K562 (cell line): ENCODE data around the gene L3MBTL1. TPM values are rescaled to one million over a fixed set of nuclear protein-coding genes. Genes with fewer than 3 reads are reported as not detected.

ENCODE experiments used
- ATAC-seq: fragments of 200-7000 bp; cut with Tn5 transposase; 3 replicates; pipeline ENCODE4 v1.9.1; 2020; ENCODE audit warnings: moderate library complexity
- BruUV-seq: library from RNA; stranded (reverse); fragments of 400-500 nt; replicated peaks from 2 replicates; lab custom pipeline; 2021; lab: Mats Ljungman, UMichigan
- CTCF ChIA-PET: fragments of 300-600 bp; formaldehyde crosslinking; extraction: SDS; loops from one replicate; lab custom pipeline; 2021; ENCODE audit warnings: low intra/inter-chr PET ratio; lab: Yijun Ruan, JAX
- POLR2A ChIA-PET: fragments of 300-600, 350-650 bp; sonication (Branson Sonifier 250); formaldehyde crosslinking; extraction: SDS; loops from one replicate; lab custom pipeline; 2021; ENCODE audit warnings: antibody characterized with exemption, inconsistent platforms; lab: Yijun Ruan, JAX
- DNase-seq, 4 experiments: peaks; one replicate each; pipeline versions ENCODE4 v3.0.0 to v3.0.0-alpha.2; 2011 to 2018; ENCODE audit warnings: low spot score in 3 of 4, mixed read lengths in 3 of 4; ENCODE audit errors: extremely low read depth in 1 of 4
- FAIRE-seq: peaks from 2 replicates; lab custom pipeline; 2011; peaks lifted over from hg19 to GRCh38; lab: Jason Lieb, UNC
- H2AFZ ChIP-seq: 2 replicates; pipeline ENCODE4 v1.6.0; 2011; ENCODE audit warnings: low read depth, low read length, control low read depth, inconsistent platforms
- H3K27ac ChIP-seq: fragments of 200-600 bp; 3 replicates; pipeline ENCODE4 v1.8.0; 2011; ENCODE audit warnings: low read depth, mild to moderate bottlenecking, control low read depth, inconsistent platforms, low read length, moderate library complexity, mixed read lengths; ENCODE audit errors: extremely low read depth
- H3K27me3 ChIP-seq, 2 experiments: fragments of 300-600 bp in 1 of 2; 2 replicates in 1 of 2; 3 replicates in 1 of 2; pipeline versions ENCODE4 v1.6.0 to v1.8.0; 2011; ENCODE audit warnings: inconsistent platforms in 2 of 2, low read length in 2 of 2, mild to moderate bottlenecking in 1 of 2, mixed read lengths in 1 of 2, moderate library complexity in 1 of 2; ENCODE audit not compliant: control insufficient read depth in 2 of 2, insufficient read depth in 2 of 2
- H3K36me3 ChIP-seq: fragments of 300-600 bp; 3 replicates; pipeline ENCODE4 v1.8.0; 2011; ENCODE audit warnings: mild to moderate bottlenecking, low read length, inconsistent platforms; ENCODE audit not compliant: control insufficient read depth, insufficient read depth
- H3K4me1 ChIP-seq, 2 experiments: fragments of 200-600 bp in 1 of 2; replicated peaks in 1 of 2; 2 replicates in 1 of 2; 3 replicates in 1 of 2; pipeline versions ENCODE4 v1.5.1 to v1.8.0; 2011; ENCODE audit warnings: inconsistent platforms in 2 of 2, low read length in 2 of 2, mild to moderate bottlenecking in 1 of 2, mixed read lengths in 1 of 2, moderate library complexity in 1 of 2; ENCODE audit not compliant: control insufficient read depth in 2 of 2, insufficient read depth in 2 of 2
- H3K4me2 ChIP-seq: 2 replicates; pipeline ENCODE4 v1.6.1; 2011; ENCODE audit warnings: low read length, control low read depth, inconsistent platforms, mixed read lengths; ENCODE audit not compliant: insufficient read depth
- H3K4me3 ChIP-seq: fragments of 200-600 bp; sonication (generic), shearing (Covaris generic); 2 replicates; pipeline ENCODE4 v1.5.1; 2016; ENCODE audit warnings: control low read depth, inconsistent platforms
- H3K79me2 ChIP-seq: fragments of 200-600 bp; 3 replicates; pipeline ENCODE4 v1.8.0; 2011; ENCODE audit warnings: low read length, inconsistent platforms; ENCODE audit not compliant: control insufficient read depth, insufficient read depth
- H3K9ac ChIP-seq, 2 experiments: 2 replicates each; pipeline versions ENCODE4 v1.6.0 to v1.6.1; 2011; ENCODE audit warnings: low read depth in 2 of 2, low read length in 2 of 2, control low read depth in 1 of 2, inconsistent platforms in 1 of 2, mild to moderate bottlenecking in 1 of 2, mixed read lengths in 1 of 2; ENCODE audit not compliant: insufficient read depth in 1 of 2
- H3K9me1 ChIP-seq: one replicate; pipeline ENCODE4 v1.6.0; 2011; ENCODE audit warnings: inconsistent platforms, mild to moderate bottlenecking, low read length, moderate library complexity; ENCODE audit not compliant: control insufficient read depth, insufficient read depth
- H3K9me3 ChIP-seq: replicated peaks from 2 replicates; pipeline ENCODE4 v1.5.1; 2011; ENCODE audit warnings: low read depth, low read length, inconsistent platforms; ENCODE audit not compliant: control insufficient read depth, insufficient read depth
- H4K20me1 ChIP-seq: replicated peaks from 2 replicates; pipeline ENCODE4 v1.6.1; 2011; ENCODE audit warnings: low read length, inconsistent platforms, mixed read lengths; ENCODE audit not compliant: control insufficient read depth, insufficient read depth
- BCL6 ChIP-seq: fragments of 250-450 bp; sonication (Bioruptor Pico); IDR thresholded peaks from 2 replicates; pipeline ENCODE4 v1.4.0; 2020
- CREB1 ChIP-seq, 2 experiments: sonication (generic) in 1 of 2; formaldehyde crosslinking in 1 of 2; IDR thresholded peaks; 2 replicates each; pipeline versions ENCODE4 v1.6.1 to v1.8.0; 2012 to 2022; ENCODE audit warnings: inconsistent platforms in 1 of 2, mild to moderate bottlenecking in 1 of 2, missing genetic modification reagents in 1 of 2, moderate library complexity in 1 of 2
- PURB ChIP-seq: sonication (generic); formaldehyde crosslinking; IDR thresholded peaks from 2 replicates; pipeline ENCODE4 v1.9.0; 2021; ENCODE audit warnings: low read depth, mild to moderate bottlenecking, missing genetic modification reagents
- RBFOX2 ChIP-seq: fragments of 200-400 bp; formaldehyde crosslinking; IDR thresholded peaks from 2 replicates; pipeline ENCODE4 v1.6.1; 2017; ENCODE audit warnings: low read depth, mild to moderate bottlenecking, low read length, moderate library complexity
- RBM25 ChIP-seq: fragments of 200-400 bp; formaldehyde crosslinking; IDR thresholded peaks from 2 replicates; pipeline ENCODE4 v1.6.1; 2018; ENCODE audit warnings: low read length, low read depth, moderate library complexity; ENCODE audit not compliant: severe bottlenecking
- SMARCE1 ChIP-seq: fragments of 450-650 bp; IDR thresholded peaks from 2 replicates; pipeline ENCODE4 v1.7.1; 2016; ENCODE audit warnings: mild to moderate bottlenecking
- TFAP4 ChIP-seq: sonication (generic); formaldehyde crosslinking; IDR thresholded peaks from 2 replicates; pipeline ENCODE4 v1.8.0; 2022; ENCODE audit warnings: missing genetic modification reagents, mild to moderate bottlenecking, moderate library complexity, borderline replicate concordance
- ZNF124 ChIP-seq: sonication (generic); formaldehyde crosslinking; IDR thresholded peaks from 2 replicates; pipeline ENCODE4 v1.8.1; 2022; ENCODE audit warnings: missing genetic modification reagents
- WGBS: fragments of 100-300 bp; shearing (Covaris generic); methylation state at CpG from one replicate; pipeline ENCODE4 v1.1.6; 2016; ENCODE audit warnings: low coverage, mixed read lengths; ENCODE audit not compliant: insufficient coverage; ENCODE audit errors: missing lambda C conversion rate; 5-methylcytosine and 5-hydroxymethylcytosine counted together
- in situ Hi-C: fragments of 300-500 bp; cut with MboI; formaldehyde crosslinking; loops from 4 replicates; pipeline ENCODE4 v1.15.0; 2018; ENCODE audit warnings: inconsistent platforms, mixed read lengths
- intact Hi-C: fragments of 100-400 bp; cut with micrococcal nuclease; formaldehyde crosslinking; loops from 2 replicates; pipeline ENCODE4 v1.14.2; 2022
- polyA plus RNA-seq, 8 experiments: library from polyadenylated mRNA; depleted of rRNA in 4 of 8; stranded (reverse) in 5 of 8; unstranded in 3 of 8; fragments of >200 nt; fragmentation: Nextera tagmentation in 2 of 8; fragmentation: Illumina TruSeq in 1 of 8; extraction: Ambion mirVana in 2 of 8; extraction: Trizol in 1 of 8; gene quantifications; 2 replicates each; pipeline versions ENCODE4 v1.2.1 to v1.2.3, GENCODE V29; 2011 to 2014; ENCODE audit warnings: inconsistent platforms in 1 of 8, missing spikeins in 1 of 8
- total RNA-seq, 7 experiments: library from RNA; depleted of rRNA in 6 of 7; stranded (reverse); fragments of >200 nt in 6 of 7; fragmentation: Illumina TruSeq in 2 of 7; extraction: Trizol in 2 of 7; gene quantifications; 2 replicates each; pipeline versions ENCODE4 v1.2.1 to v1.2.3, GENCODE V29; 2011 to 2021; ENCODE audit warnings: low replicate concordance in 1 of 7
- TF ChIP-seq, protein P1 (sequence below): fragments of 450-650 bp; IDR thresholded peaks from 2 replicates; pipeline ENCODE4 v1.6.1; 2018; ENCODE audit not compliant: partially characterized antibody
- TF ChIP-seq, protein P2 (sequence below), 2 experiments: IDR thresholded peaks; 2 replicates each; pipeline ENCODE4 v1.6.1; 2012; ENCODE audit warnings: improper control_type of control experiment in 2 of 2, low read depth in 2 of 2, low read length in 2 of 2, borderline replicate concordance in 1 of 2
- TF ChIP-seq, protein P3 (sequence below), 3 experiments: IDR thresholded peaks in 2 of 3; conservative IDR thresholded peaks in 1 of 3; 2 replicates each; pipeline ENCODE4 v1.5.1; 2011 to 2012; ENCODE audit warnings: low read length in 3 of 3, mild to moderate bottlenecking in 3 of 3, control low read depth in 2 of 3, improper control_type of control experiment in 1 of 3, inconsistent platforms in 1 of 3, low read depth in 1 of 3, mixed read lengths in 1 of 3, moderate library complexity in 1 of 3; ENCODE audit not compliant: insufficient read depth in 2 of 3

Gene L3MBTL1
- total and polyA plus RNA-seq, 9 of the 15 experiments (the other 6 are each of a cell fraction or from before 2014, with no cell fraction given): 0.77 to 10.0 (median 4.4) TPM

GRCh38 chr20:43508604-43509040 is 1.1 kb downstream of the L3MBTL1 start:
- Histone ChIP-seq H3K9me1 (no peaks in the 10 kb centered on the region), H3K4me2 (peak overlapping the region; percentile 76), H3K27ac (no peak overlapping the region), H3K4me3 (peak overlapping the region; percentile 65), H3K36me3 (no peaks in the 10 kb centered on the region), H2AFZ (peak overlapping the region; percentile 91), H4K20me1 (no peaks in the 10 kb centered on the region; the same call in 1 of the 2 replicates), H3K79me2 (no peaks in the 10 kb centered on the region), H3K4me1 (peaks cover 3 to 22% of the 10 kb centered on the region in 2 experiments; a peak in 3 of 5 replicates), H3K9me3 (no peaks in the 10 kb centered on the region), H3K27me3 (peaks cover 12 to 29% of the 10 kb centered on the region in 2 experiments), H3K9ac (peak overlapping the region; percentile 48 to 84; a peak in 3 of 4 replicates)
- TF ChIP-seq, protein P1, sequence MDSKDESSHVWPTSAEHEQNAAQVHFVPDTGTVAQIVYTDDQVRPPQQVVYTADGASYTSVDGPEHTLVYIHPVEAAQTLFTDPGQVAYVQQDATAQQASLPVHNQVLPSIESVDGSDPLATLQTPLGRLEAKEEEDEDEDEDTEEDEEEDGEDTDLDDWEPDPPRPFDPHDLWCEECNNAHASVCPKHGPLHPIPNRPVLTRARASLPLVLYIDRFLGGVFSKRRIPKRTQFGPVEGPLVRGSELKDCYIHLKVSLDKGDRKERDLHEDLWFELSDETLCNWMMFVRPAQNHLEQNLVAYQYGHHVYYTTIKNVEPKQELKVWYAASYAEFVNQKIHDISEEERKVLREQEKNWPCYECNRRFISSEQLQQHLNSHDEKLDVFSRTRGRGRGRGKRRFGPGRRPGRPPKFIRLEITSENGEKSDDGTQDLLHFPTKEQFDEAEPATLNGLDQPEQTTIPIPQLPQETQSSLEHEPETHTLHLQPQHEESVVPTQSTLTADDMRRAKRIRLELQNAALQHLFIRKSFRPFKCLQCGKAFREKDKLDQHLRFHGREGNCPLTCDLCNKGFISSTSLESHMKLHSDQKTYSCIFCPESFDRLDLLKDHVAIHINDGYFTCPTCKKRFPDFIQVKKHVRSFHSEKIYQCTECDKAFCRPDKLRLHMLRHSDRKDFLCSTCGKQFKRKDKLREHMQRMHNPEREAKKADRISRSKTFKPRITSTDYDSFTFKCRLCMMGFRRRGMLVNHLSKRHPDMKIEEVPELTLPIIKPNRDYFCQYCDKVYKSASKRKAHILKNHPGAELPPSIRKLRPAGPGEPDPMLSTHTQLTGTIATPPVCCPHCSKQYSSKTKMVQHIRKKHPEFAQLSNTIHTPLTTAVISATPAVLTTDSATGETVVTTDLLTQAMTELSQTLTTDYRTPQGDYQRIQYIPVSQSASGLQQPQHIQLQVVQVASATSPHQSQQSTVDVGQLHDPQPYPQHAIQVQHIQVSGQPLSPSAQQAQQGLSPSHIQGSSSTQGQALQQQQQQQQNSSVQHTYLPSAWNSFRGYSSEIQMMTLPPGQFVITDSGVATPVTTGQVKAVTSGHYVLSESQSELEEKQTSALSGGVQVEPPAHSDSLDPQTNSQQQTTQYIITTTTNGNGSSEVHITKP: peak; percentile 87
- TF ChIP-seq TFAP4 (CRISPR knock-in tag) (0 out of 2 replicates have a peak, but pooled peaks have one; percentile 17), SMARCE1 (no peak), CREB1 (IDR thresholded peaks at IDR 0.05) (no peak), CREB1 (CRISPR knock-in tag; IDR thresholded peaks at IDR 0.05) (0 out of 2 replicates have a peak, but pooled peaks have one; percentile 3), RBM25 (peak; percentile 52), RBFOX2 (no peak), PURB (CRISPR knock-in tag) (no peak), ZNF124 (CRISPR knock-in tag) (no peak), BCL6 (no peak)
- TF ChIP-seq, protein P2, sequence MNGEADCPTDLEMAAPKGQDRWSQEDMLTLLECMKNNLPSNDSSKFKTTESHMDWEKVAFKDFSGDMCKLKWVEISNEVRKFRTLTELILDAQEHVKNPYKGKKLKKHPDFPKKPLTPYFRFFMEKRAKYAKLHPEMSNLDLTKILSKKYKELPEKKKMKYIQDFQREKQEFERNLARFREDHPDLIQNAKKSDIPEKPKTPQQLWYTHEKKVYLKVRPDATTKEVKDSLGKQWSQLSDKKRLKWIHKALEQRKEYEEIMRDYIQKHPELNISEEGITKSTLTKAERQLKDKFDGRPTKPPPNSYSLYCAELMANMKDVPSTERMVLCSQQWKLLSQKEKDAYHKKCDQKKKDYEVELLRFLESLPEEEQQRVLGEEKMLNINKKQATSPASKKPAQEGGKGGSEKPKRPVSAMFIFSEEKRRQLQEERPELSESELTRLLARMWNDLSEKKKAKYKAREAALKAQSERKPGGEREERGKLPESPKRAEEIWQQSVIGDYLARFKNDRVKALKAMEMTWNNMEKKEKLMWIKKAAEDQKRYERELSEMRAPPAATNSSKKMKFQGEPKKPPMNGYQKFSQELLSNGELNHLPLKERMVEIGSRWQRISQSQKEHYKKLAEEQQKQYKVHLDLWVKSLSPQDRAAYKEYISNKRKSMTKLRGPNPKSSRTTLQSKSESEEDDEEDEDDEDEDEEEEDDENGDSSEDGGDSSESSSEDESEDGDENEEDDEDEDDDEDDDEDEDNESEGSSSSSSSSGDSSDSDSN (IDR thresholded peaks at IDR 0.05; ENCODE audit: borderline replicate concordance in 1 of 2, low read depth in 2 of 2, low read length in 2 of 2): no peak
- TF ChIP-seq, protein P3, sequence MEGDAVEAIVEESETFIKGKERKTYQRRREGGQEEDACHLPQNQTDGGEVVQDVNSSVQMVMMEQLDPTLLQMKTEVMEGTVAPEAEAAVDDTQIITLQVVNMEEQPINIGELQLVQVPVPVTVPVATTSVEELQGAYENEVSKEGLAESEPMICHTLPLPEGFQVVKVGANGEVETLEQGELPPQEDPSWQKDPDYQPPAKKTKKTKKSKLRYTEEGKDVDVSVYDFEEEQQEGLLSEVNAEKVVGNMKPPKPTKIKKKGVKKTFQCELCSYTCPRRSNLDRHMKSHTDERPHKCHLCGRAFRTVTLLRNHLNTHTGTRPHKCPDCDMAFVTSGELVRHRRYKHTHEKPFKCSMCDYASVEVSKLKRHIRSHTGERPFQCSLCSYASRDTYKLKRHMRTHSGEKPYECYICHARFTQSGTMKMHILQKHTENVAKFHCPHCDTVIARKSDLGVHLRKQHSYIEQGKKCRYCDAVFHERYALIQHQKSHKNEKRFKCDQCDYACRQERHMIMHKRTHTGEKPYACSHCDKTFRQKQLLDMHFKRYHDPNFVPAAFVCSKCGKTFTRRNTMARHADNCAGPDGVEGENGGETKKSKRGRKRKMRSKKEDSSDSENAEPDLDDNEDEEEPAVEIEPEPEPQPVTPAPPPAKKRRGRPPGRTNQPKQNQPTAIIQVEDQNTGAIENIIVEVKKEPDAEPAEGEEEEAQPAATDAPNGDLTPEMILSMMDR (IDR thresholded peaks at IDR 0.05 in 2 of 3, conservative IDR thresholded peaks at IDR 0.05 in 1 of 3; ENCODE audit: insufficient read depth in 2 of 3, low read depth in 1 of 3, low read length in 3 of 3): peak; percentile 14 to 36 (median 25); a peak in 3 of 6 replicates
- in situ Hi-C loops (no loop called here), intact Hi-C loops (no loop called here)
- ATAC-seq (peak; percentile 58), FAIRE-seq (peak; percentile 86), DNase-seq (peak; percentile 51 to 58 (median 56))
- ChIA-PET POLR2A (interaction anchor here (0.6 to 1.5 kb wide), 5 partner anchors 9 to 159 kb away, joined by 3 to 11 read pairs (median 5); no protein-coding TSS in a partner anchor), CTCF (no interaction called here)
- BruUV-seq: no TSS peak
- 39% methylated on average over 11 of the region's 11 CpGs for WGBS
